ENCODE results near the gene TTLL11.

TTLL11 gene

GRCh38 chr9:121997791-121998190 is 95.3 kb downstream of the TTLL11 start:
- H3K27me3 ChIP-seq (ENCODE audit: control insufficient read depth, insufficient read depth, low read length), result peaks cover 25% of the 10 kb centered on the region
- no peak overlapping the region for H3K27ac ChIP-seq (ENCODE audit: low read depth, low read length)

GRCh38 chr9:121996783-121997182 is 96.3 kb downstream of the TTLL11 start:
- Histone ChIP-seq H3K36me3 (ENCODE audit: control insufficient read depth, insufficient read depth, low read length) (no peaks in the 10 kb centered on the region), H3K9ac (ENCODE audit: low read depth, low read length) (no peak overlapping the region), H3K9me3 (ENCODE audit: control insufficient read depth, insufficient read depth, low read length) (no peaks in the 10 kb centered on the region), H3K27ac (ENCODE audit: low read depth, low read length) (no peak overlapping the region), H3K4me1 (ENCODE audit: control insufficient read depth, insufficient read depth, low read length) (peaks cover 4% of the 10 kb centered on the region; the same call in 1 of the 2 replicates), H3K27me3 (ENCODE audit: control insufficient read depth, insufficient read depth, low read length) (peaks cover 24% of the 10 kb centered on the region), H3K4me3 (ENCODE audit: low read depth, low read length) (no peak overlapping the region)

More at GRCh38 chr9:121997791-121998190, 95.3 kb downstream of the TTLL11 start:
- no peaks in the 10 kb centered on the region for H3K36me3 ChIP-seq (ENCODE audit: control insufficient read depth, insufficient read depth, low read length)
- H3K9ac ChIP-seq (ENCODE audit: low read depth, low read length), result no peak overlapping the region
- H3K4me3 ChIP-seq (ENCODE audit: low read depth, low read length), result no peak overlapping the region
- H3K4me1 ChIP-seq (ENCODE audit: control insufficient read depth, insufficient read depth, low read length), result peaks cover 11% of the 10 kb centered on the region
- H3K9me3 ChIP-seq (ENCODE audit: control insufficient read depth, insufficient read depth, low read length), result no peaks in the 10 kb centered on the region

- Histone ChIP-seq H3K27ac (ENCODE audit: low read depth, low read length) (no peak overlapping the region), H3K9me3 (ENCODE audit: control insufficient read depth, insufficient read depth, low read length) (no peaks in the 10 kb centered on the region), H3K27me3 (ENCODE audit: control insufficient read depth, insufficient read depth, low read length) (peaks cover 21% of the 10 kb centered on the region), H3K4me1 (ENCODE audit: control insufficient read depth, insufficient read depth, low read length) (no peaks in the 10 kb centered on the region), H3K9ac (ENCODE audit: low read depth, low read length) (no peak overlapping the region), H3K4me3 (ENCODE audit: low read depth, low read length) (no peak overlapping the region), H3K36me3 (ENCODE audit: control insufficient read depth, insufficient read depth, low read length) (no peaks in the 10 kb centered on the region)
Measured at GRCh38 chr9:121995997-121996396, 97.1 kb downstream of the TTLL11 start.

GRCh38 chr9:121992571-121993212 is 100.4 kb downstream of the TTLL11 start:
- no peak overlapping the region for H3K27ac ChIP-seq (ENCODE audit: low read depth, low read length)
- no peaks in the 10 kb centered on the region for H3K36me3 ChIP-seq (ENCODE audit: control insufficient read depth, insufficient read depth, low read length)
- H3K4me3 ChIP-seq (ENCODE audit: low read depth, low read length), result no peak overlapping the region
- no peaks in the 10 kb centered on the region for H3K4me1 ChIP-seq (ENCODE audit: control insufficient read depth, insufficient read depth, low read length)
- peaks cover 3% of the 10 kb centered on the region; the same call in 1 of the 2 replicates for H3K27me3 ChIP-seq (ENCODE audit: control insufficient read depth, insufficient read depth, low read length)
- H3K9me3 ChIP-seq (ENCODE audit: control insufficient read depth, insufficient read depth, low read length), result no peaks in the 10 kb centered on the region
- no peak overlapping the region for H3K9ac ChIP-seq (ENCODE audit: low read depth, low read length)

- Histone ChIP-seq H3K36me3 (ENCODE audit: control insufficient read depth, insufficient read depth, low read length) (no peaks in the 10 kb centered on the region), H3K9ac (ENCODE audit: low read depth, low read length) (no peak overlapping the region), H3K4me1 (ENCODE audit: control insufficient read depth, insufficient read depth, low read length) (no peaks in the 10 kb centered on the region), H3K27me3 (ENCODE audit: control insufficient read depth, insufficient read depth, low read length) (0 out of 2 replicates have a peak, but pooled peaks cover 3% of the 10 kb centered on the region), H3K4me3 (ENCODE audit: low read depth, low read length) (no peak overlapping the region), H3K27ac (ENCODE audit: low read depth, low read length) (no peak overlapping the region), H3K9me3 (ENCODE audit: control insufficient read depth, insufficient read depth, low read length) (no peaks in the 10 kb centered on the region)
Measured at GRCh38 chr9:121991307-121991661, 101.8 kb downstream of the TTLL11 start.

GRCh38 chr9:121990600-121991306 is 102.4 kb downstream of the TTLL11 start:
- no peak overlapping the region for H3K9ac ChIP-seq (ENCODE audit: low read depth, low read length)
- H3K4me1 ChIP-seq (ENCODE audit: control insufficient read depth, insufficient read depth, low read length), result no peaks in the 10 kb centered on the region
- H3K27me3 ChIP-seq (ENCODE audit: control insufficient read depth, insufficient read depth, low read length), result 0 out of 2 replicates have a peak, but pooled peaks cover 3% of the 10 kb centered on the region
- H3K36me3 ChIP-seq (ENCODE audit: control insufficient read depth, insufficient read depth, low read length), result no peaks in the 10 kb centered on the region
- no peak overlapping the region for H3K4me3 ChIP-seq (ENCODE audit: low read depth, low read length)
- no peaks in the 10 kb centered on the region for H3K9me3 ChIP-seq (ENCODE audit: control insufficient read depth, insufficient read depth, low read length)
- no peak overlapping the region for H3K27ac ChIP-seq (ENCODE audit: low read depth, low read length)

GRCh38 chr9:121989010-121989409 is 104.1 kb downstream of the TTLL11 start:
- H3K4me3 ChIP-seq (ENCODE audit: low read depth, low read length), result no peak overlapping the region
- H3K36me3 ChIP-seq (ENCODE audit: control insufficient read depth, insufficient read depth, low read length), result no peaks in the 10 kb centered on the region
- H3K27ac ChIP-seq (ENCODE audit: low read depth, low read length), result no peak overlapping the region
- H3K9me3 ChIP-seq (ENCODE audit: control insufficient read depth, insufficient read depth, low read length), result no peaks in the 10 kb centered on the region
- H3K27me3 ChIP-seq (ENCODE audit: control insufficient read depth, insufficient read depth, low read length), result no peaks in the 10 kb centered on the region
- H3K4me1 ChIP-seq (ENCODE audit: control insufficient read depth, insufficient read depth, low read length), result no peaks in the 10 kb centered on the region
- H3K9ac ChIP-seq (ENCODE audit: low read depth, low read length), result no peak overlapping the region

GRCh38 chr9:121987314-121987713 is 105.8 kb downstream of the TTLL11 start:
- Histone ChIP-seq H3K36me3 (ENCODE audit: control insufficient read depth, insufficient read depth, low read length) (no peaks in the 10 kb centered on the region), H3K4me3 (ENCODE audit: low read depth, low read length) (no peak overlapping the region), H3K4me1 (ENCODE audit: control insufficient read depth, insufficient read depth, low read length) (no peaks in the 10 kb centered on the region), H3K27ac (ENCODE audit: low read depth, low read length) (no peak overlapping the region), H3K9ac (ENCODE audit: low read depth, low read length) (no peak overlapping the region), H3K9me3 (ENCODE audit: control insufficient read depth, insufficient read depth, low read length) (no peaks in the 10 kb centered on the region), H3K27me3 (ENCODE audit: control insufficient read depth, insufficient read depth, low read length) (no peaks in the 10 kb centered on the region)

- Histone ChIP-seq H3K9me3 (ENCODE audit: control insufficient read depth, insufficient read depth, low read length) (no peaks in the 10 kb centered on the region), H3K36me3 (ENCODE audit: control insufficient read depth, insufficient read depth, low read length) (no peaks in the 10 kb centered on the region), H3K27me3 (ENCODE audit: control insufficient read depth, insufficient read depth, low read length) (no peaks in the 10 kb centered on the region), H3K4me3 (ENCODE audit: low read depth, low read length) (no peak overlapping the region), H3K4me1 (ENCODE audit: control insufficient read depth, insufficient read depth, low read length) (no peaks in the 10 kb centered on the region), H3K9ac (ENCODE audit: low read depth, low read length) (no peak overlapping the region), H3K27ac (ENCODE audit: low read depth, low read length) (no peak overlapping the region)
Measured at GRCh38 chr9:121985792-121986494, 107.2 kb downstream of the TTLL11 start.

- Histone ChIP-seq H3K36me3 (ENCODE audit: control insufficient read depth, insufficient read depth, low read length) (no peaks in the 10 kb centered on the region), H3K27me3 (ENCODE audit: control insufficient read depth, insufficient read depth, low read length) (no peaks in the 10 kb centered on the region), H3K4me3 (ENCODE audit: low read depth, low read length) (no peak overlapping the region), H3K9ac (ENCODE audit: low read depth, low read length) (no peak overlapping the region), H3K4me1 (ENCODE audit: control insufficient read depth, insufficient read depth, low read length) (no peaks in the 10 kb centered on the region), H3K9me3 (ENCODE audit: control insufficient read depth, insufficient read depth, low read length) (no peaks in the 10 kb centered on the region; the same call in 1 of the 2 replicates), H3K27ac (ENCODE audit: low read depth, low read length) (no peak overlapping the region)
Measured at GRCh38 chr9:121984726-121985402, 108.2 kb downstream of the TTLL11 start.

All from HUES48 (cell line).